Transverse colon (tissue), 4 donors: Measurements from ENCODE around the gene PLCB1. TPM values are rescaled to one million over a fixed set of nuclear protein-coding genes. Genes with fewer than 3 reads are reported as not detected.

Source experiments
- DNase-seq: peaks from one replicate; pipeline ENCODE4 v3.0.0-alpha.2; 2019
- H3K27ac ChIP-seq, 4 donors: fragments of 200-600 bp; sonication (generic); 2 replicates each; pipeline ENCODE4 v1.5.1; 2016 to 2018; ENCODE audit warnings: inconsistent platforms in 4 of 4
- H3K27me3 ChIP-seq: fragments of 200-600 bp; sonication (generic); 2 replicates; pipeline ENCODE4 v1.5.1; 2017; ENCODE audit warnings: inconsistent platforms
- H3K36me3 ChIP-seq, 4 donors: fragments of 200-600 bp; sonication (generic); 2 replicates each; pipeline ENCODE4 v1.5.1; 2017 to 2019; ENCODE audit warnings: inconsistent platforms in 4 of 4
- H3K4me1 ChIP-seq, 4 donors: fragments of 200-600 bp; sonication (generic); 2 replicates each; pipeline ENCODE4 v1.5.1; 2017 to 2020; ENCODE audit warnings: inconsistent platforms in 4 of 4
- H3K4me3 ChIP-seq, 4 donors: fragments of 200-600 bp; sonication (generic); 1 replicate in 1 of 4; 2 replicates in 3 of 4; pipeline versions ENCODE4 v1.5.1 to v1.6.1; 2017 to 2019; ENCODE audit warnings: inconsistent platforms in 4 of 4
- H3K9me3 ChIP-seq, 2 donors: fragments of 200-600 bp; sonication (generic); 2 replicates each; pipeline ENCODE4 v1.5.1; 2017 to 2019; ENCODE audit warnings: inconsistent platforms in 2 of 2
- EP300 ChIP-seq: sonication (generic); formaldehyde crosslinking; IDR thresholded peaks from one replicate; pipeline ENCODE4 v1.6.1; 2017; ENCODE audit warnings: antibody characterized with exemption, low read depth
- POLR2A ChIP-seq: fragments of 450-650 bp; IDR thresholded peaks from one replicate; pipeline ENCODE4 v1.6.1; 2016; ENCODE audit warnings: antibody characterized with exemption, mild to moderate bottlenecking, moderate library complexity
- POLR2AphosphoS5 ChIP-seq, 3 donors: sonication (generic); formaldehyde crosslinking; IDR thresholded peaks; one replicate each; pipeline ENCODE4 v1.6.1; 2016; ENCODE audit warnings: antibody characterized with exemption in 3 of 3
- whole genome bisulfite sequencing, 2 donors: methylation state at CpG; one replicate each; pipeline ENCODE4 v1.1.5; 2018; ENCODE audit warnings: low coverage in 1 of 2; 5-methylcytosine and 5-hydroxymethylcytosine counted together
- in situ Hi-C, 4 donors: fragments of 200-750 bp; cut with MboI; loops; one replicate each; pipeline versions ENCODE4 v1.15.0 to v1.15.1; 2017; ENCODE audit warnings: low sequenced_read_pairs in 3 of 4, low pct_ligation_motif_present in 1 of 4, low pct_unique_long_range_greater_than_20kb in 1 of 4
- intact Hi-C: fragments of 100-400 bp; cut with DNase I; formaldehyde crosslinking; loops from one replicate; pipeline ENCODE4 v1.15.1; 2023; ENCODE audit warnings: low total_unique reads
- total RNA-seq, 4 donors: library from RNA; depleted of rRNA; stranded (reverse); fragments of >200 nt; gene quantifications; one replicate each; pipeline ENCODE4 v1.1.0, GENCODE V29; 2016
- TF ChIP-seq, protein P1 (sequence below), 5 experiments: fragments of 200-600 bp in 3 of 5; fragments of 450-650 bp in 2 of 5; sonication (generic) in 3 of 5; IDR thresholded peaks; 1 replicate in 2 of 5; 2 replicates in 3 of 5; pipeline ENCODE4 v1.5.1; 2016 to 2017; ENCODE audit warnings: antibody characterized with exemption in 5 of 5, inconsistent platforms in 3 of 5, mild to moderate bottlenecking in 2 of 5, moderate library complexity in 1 of 5

PLCB1 gene
- total RNA-seq, 4 donors from 2014 or later, result 13.1 to 18.6 (median 15.8) TPM

DNA sequence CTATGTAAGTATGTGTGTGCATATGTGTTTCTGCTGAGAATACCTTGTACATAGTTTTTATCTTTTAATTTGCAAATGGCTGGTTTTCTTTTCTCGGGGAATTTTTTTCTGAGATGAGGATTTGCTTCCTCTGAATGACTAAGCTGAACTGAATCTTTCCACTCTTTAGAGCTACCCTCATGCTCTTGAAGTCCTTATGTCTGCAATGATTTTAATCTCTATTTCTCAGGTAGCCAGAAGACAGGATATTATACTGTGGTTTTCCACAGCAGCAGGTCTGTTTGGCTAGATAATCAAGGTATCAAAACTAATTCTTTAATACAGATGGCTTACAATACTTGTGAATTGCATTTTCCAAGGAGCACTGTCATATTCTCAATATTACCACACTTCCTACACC is 114.7 kb downstream of the PLCB1 start:
- H3K36me3 ChIP-seq, result no peaks in the 10 kb centered on the region
- TF ChIP-seq EP300 (no peak), POLR2AphosphoS5 (IDR thresholded peaks at IDR 0.05) (no peak), POLR2A (no peak)
- TF ChIP-seq, protein P1, sequence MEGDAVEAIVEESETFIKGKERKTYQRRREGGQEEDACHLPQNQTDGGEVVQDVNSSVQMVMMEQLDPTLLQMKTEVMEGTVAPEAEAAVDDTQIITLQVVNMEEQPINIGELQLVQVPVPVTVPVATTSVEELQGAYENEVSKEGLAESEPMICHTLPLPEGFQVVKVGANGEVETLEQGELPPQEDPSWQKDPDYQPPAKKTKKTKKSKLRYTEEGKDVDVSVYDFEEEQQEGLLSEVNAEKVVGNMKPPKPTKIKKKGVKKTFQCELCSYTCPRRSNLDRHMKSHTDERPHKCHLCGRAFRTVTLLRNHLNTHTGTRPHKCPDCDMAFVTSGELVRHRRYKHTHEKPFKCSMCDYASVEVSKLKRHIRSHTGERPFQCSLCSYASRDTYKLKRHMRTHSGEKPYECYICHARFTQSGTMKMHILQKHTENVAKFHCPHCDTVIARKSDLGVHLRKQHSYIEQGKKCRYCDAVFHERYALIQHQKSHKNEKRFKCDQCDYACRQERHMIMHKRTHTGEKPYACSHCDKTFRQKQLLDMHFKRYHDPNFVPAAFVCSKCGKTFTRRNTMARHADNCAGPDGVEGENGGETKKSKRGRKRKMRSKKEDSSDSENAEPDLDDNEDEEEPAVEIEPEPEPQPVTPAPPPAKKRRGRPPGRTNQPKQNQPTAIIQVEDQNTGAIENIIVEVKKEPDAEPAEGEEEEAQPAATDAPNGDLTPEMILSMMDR (IDR thresholded peaks at IDR 0.05), result no peak
- peaks cover 0 to 22% (median 2%) of the 10 kb centered on the region in 4 donors for H3K4me1 ChIP-seq
- no peak overlapping the region for H3K4me3 ChIP-seq
- in situ Hi-C loops (no loop called here), intact Hi-C loops (no loop called here)
- no peaks in the 10 kb centered on the region for H3K9me3 ChIP-seq
- DNase-seq, result no peak
- 63 to 88% methylated on average over 1 of the region's 1 CpG for WGBS, 2 donors
- H3K27ac ChIP-seq, result no peak overlapping the region
- no peaks in the 10 kb centered on the region for H3K27me3 ChIP-seq

GRCh38 chr20:8248051-8248450 is 116.0 kb downstream of the PLCB1 start:
- H3K27ac ChIP-seq, result no peak overlapping the region
- in situ Hi-C loops, result no loop called here
- H3K9me3 ChIP-seq, result no peaks in the 10 kb centered on the region
- H3K27me3 ChIP-seq, result no peaks in the 10 kb centered on the region
- DNase-seq, result no peak
- peaks cover 0 to 16% (median 2%) of the 10 kb centered on the region in 4 donors for H3K4me1 ChIP-seq
- no peaks in the 10 kb centered on the region for H3K36me3 ChIP-seq
- no peak overlapping the region for H3K4me3 ChIP-seq
- intact Hi-C loops, result no loop called here
- TF ChIP-seq EP300, result no peak
- TF ChIP-seq, protein P1 (IDR thresholded peaks at IDR 0.05), result no peak
- TF ChIP-seq POLR2A, result no peak
- no peak for TF ChIP-seq POLR2AphosphoS5 (IDR thresholded peaks at IDR 0.05)

- intact Hi-C loops, result no loop called here
- 54 to 70% methylated on average over 3 of the region's 3 CpGs for WGBS, 2 donors
These were observed 117.6 kb downstream of the PLCB1 start for GRCh38 chr20:8249634-8250033.

DNA sequence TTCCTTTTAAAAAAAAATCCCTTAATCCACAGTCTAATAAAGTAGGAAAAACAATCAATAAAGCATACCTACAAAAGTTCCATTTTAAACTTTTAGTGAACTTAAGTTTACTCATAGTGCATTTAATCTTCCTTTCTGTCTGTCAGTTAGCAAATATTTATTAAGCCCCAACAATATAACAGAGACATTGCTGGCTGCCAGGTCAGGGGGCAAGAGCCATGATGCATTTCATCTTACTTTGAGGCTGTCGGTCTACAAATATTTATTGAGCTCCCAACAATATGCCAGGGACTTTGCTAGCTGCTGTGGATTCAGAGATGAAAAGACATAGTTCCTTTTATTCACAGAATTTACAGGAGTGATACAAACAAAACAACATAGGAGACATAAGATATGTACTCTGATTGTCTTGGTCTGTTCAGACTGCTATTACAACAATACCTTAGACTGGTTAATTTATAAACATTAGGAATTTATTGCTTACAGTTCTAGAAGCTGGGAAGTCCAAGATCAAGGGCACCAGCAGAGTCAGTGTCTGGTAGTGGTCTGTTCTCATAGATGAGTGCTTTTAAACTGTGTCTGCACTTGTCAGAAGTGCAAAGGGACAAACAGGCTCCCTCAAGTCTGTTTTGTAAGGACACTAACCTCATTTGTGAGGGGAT is 118.6 kb downstream of the PLCB1 start:
- H3K27me3 ChIP-seq, result no peaks in the 10 kb centered on the region
- TF ChIP-seq POLR2AphosphoS5 (IDR thresholded peaks at IDR 0.05), result no peak
- TF ChIP-seq EP300, result no peak
- TF ChIP-seq, protein P1 (IDR thresholded peaks at IDR 0.05), result no peak
- no peak for TF ChIP-seq POLR2A
- in situ Hi-C loops, result no loop called here
- H3K4me1 ChIP-seq, result no peaks in the 10 kb centered on the region
- no peak for DNase-seq
- intact Hi-C loops, result no loop called here
- no peak overlapping the region for H3K27ac ChIP-seq
- 40 to 55% methylated on average over 1 of the region's 1 CpG for WGBS, 2 donors
- H3K4me3 ChIP-seq, result no peak overlapping the region
- no peaks in the 10 kb centered on the region for H3K9me3 ChIP-seq
- no peaks in the 10 kb centered on the region for H3K36me3 ChIP-seq

More at GRCh38 chr20:8249634-8250033, 117.6 kb downstream of the PLCB1 start:
- Histone ChIP-seq H3K4me3 (no peak overlapping the region), H3K9me3 (no peaks in the 10 kb centered on the region), H3K4me1 (peaks cover 0 to 5% (median 0%) of the 10 kb centered on the region in 4 donors), H3K27me3 (no peaks in the 10 kb centered on the region), H3K27ac (no peak overlapping the region), H3K36me3 (no peaks in the 10 kb centered on the region)
- in situ Hi-C loops, result no loop called here
- no peak for DNase-seq
- TF ChIP-seq EP300, result no peak
- no peak for TF ChIP-seq POLR2AphosphoS5 (IDR thresholded peaks at IDR 0.05)
- TF ChIP-seq, protein P1 (IDR thresholded peaks at IDR 0.05), result no peak
- no peak for TF ChIP-seq POLR2A
